NAMALWA (cell line): ENCODE results near the gene OXNAD1.

Experiments used
- DNase-seq: peaks from one replicate; pipeline ENCODE4 v3.0.0-alpha.2; 2015; ENCODE audit warnings: low spot score

Gene OXNAD1

DNA sequence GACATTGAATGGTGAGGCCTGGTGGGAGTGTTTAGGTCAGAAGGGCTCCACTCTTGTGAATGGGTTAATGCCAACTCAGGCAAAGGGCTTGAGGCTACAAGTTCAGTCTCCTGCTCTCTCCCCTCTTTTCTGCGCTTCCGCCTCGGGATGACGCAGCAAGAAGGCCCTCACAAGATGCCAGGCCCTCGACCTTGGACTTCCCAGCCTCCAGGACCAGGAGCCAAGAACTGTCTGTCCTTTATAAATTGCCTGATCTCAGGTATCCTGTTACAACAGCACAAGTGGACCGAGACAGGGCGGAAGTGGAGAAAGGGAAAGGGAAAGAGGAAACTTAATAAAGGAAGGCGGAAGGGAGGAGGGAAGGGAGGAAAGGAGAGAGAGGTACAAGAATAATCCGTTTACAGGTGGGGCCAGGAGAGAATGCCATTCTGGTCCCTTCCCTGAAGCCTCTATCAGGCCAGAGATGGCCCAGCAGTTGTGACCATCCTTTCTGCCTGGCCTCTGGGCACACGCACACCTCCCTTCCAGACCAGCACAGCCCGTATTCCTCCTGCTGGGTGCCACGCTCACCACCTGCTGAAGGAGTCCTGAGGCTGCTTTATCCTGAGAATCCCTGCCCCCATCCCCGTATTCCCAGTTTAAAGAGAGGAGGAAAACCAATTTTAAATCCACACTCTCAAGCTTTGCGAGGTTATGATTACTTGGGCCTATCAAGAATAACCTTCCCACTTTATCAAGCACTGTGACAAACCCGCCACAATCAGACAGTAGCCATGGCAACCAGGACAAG lies 64.2 kb downstream of the OXNAD1 start:
- DNase-seq = no peak

DNA sequence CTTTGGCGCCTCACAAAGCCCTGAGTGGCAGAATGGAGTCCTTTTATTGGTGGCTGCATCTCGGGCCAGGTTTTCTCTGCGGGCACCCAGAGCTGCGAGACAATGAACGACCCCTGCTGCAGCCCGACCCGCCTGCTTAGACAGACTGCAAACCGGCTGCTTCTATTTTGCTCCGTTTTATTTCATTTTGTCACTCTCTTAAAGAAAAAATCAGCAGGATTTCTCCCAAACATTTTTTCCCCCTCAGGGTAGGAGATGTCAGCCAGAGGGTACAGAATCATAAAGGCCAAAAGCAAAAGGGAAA lies 64.8 kb downstream of the OXNAD1 start:
- DNase-seq = no peak

DNA sequence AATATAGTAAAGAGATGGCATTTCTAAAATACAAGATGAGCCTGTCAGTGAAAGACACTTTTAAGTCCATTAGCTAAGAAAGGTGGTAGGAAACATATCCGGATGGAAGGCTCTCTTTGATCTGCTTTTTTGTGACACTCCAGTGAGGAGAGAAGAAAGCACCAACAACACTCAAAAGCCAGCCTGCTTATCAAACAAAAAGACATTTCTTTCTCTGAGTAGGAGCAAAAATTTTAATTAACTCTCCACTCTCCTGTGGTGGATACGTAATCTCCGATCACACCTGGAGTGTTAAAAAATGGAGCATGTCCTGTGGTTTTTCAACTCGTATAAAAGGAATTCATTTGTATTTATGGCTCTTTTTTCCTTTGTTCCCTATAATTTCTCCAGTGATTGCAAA lies 65.3 kb downstream of the OXNAD1 start:
- DNase-seq = no peak

DNA sequence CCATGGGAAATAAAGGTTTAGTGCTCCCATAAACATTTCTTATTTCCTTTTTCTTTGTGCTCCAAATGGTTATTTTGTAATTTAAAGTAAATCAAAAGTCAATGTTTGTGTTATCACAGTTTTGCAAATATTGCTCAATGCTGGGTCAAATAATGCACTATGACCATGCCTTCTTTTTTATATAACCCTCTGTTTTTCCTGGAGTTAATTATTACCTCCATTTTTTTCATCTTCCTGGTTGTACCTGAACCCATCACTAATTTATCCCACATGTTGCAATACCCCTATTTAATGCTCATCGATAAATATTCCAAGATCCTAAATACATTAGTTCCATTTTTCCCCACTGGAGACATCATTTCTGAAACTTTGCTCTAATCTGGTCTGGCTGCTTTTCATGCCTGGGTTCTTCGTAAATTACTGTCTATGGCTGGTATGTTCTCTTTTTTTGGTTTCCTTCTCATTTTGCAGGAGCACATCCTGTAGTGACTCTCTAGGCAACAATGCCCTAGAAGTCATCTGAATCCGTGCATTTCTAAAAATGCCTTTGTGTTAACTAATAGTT lies 66.4 kb downstream of the OXNAD1 start:
- DNase-seq = no peak

DNA sequence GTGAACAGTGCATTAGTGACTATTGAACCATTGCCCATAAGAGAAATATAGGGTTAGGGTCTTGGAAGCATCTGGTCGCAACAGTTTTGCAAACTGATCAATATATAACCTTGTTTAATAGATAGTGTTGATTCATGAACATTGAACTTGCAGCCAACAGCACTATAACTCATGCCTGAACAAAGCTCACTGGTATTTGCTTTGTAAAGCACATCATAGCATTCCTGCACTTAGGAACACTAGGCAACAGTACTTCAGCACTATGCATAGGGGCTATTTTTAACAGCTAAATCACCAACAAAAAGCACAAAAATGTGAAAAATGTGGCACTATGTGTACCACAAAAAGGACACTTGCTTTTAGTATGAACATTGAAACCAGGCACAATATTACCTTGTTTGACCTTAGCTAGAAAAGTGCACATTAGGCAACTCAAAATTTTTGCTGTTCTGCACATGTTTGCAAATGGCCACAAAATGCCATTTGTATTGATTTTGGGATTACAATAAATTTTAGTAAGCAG lies 68.0 kb downstream of the OXNAD1 start:
- DNase-seq = no peak

DNA sequence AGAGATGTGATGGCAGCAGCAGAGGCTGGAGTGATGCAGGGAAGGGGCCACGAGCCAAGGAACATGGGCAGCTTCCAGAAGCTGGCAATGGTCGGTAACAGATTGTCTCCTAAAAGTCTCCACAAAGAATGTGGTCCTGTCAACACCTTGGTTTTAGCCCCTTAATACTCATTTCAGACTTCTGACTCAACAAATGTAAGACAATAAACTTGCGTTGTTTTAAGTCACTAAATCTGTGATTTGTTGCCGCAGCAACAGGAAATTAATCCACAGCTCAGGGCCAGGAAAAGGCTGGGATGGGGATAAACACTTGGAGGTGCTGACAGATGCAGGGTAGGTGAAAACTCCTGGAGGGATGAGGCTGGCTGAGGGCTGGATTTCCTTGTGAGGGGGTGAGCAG lies 69.9 kb downstream of the OXNAD1 start:
- DNase-seq = no peak

DNA sequence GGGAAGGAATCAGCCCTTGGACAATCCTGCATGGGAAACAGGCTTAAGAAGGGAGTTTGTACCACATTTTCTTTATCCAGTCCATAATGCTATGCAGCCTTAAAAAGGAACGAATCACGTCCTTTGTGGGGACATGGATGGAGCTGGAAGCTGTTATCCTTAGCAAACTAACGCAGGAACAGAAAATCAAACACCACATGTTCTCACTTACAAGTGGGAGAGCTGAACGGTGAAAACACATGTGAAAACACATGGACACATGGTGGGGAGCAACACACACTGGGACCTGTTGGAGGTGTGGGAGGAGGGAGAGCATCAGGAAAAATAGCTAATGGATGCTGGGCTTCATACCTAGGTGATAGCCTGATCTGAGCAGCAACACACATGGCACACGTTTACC lies 70.3 kb downstream of the OXNAD1 start:
- DNase-seq = no peak

DNA sequence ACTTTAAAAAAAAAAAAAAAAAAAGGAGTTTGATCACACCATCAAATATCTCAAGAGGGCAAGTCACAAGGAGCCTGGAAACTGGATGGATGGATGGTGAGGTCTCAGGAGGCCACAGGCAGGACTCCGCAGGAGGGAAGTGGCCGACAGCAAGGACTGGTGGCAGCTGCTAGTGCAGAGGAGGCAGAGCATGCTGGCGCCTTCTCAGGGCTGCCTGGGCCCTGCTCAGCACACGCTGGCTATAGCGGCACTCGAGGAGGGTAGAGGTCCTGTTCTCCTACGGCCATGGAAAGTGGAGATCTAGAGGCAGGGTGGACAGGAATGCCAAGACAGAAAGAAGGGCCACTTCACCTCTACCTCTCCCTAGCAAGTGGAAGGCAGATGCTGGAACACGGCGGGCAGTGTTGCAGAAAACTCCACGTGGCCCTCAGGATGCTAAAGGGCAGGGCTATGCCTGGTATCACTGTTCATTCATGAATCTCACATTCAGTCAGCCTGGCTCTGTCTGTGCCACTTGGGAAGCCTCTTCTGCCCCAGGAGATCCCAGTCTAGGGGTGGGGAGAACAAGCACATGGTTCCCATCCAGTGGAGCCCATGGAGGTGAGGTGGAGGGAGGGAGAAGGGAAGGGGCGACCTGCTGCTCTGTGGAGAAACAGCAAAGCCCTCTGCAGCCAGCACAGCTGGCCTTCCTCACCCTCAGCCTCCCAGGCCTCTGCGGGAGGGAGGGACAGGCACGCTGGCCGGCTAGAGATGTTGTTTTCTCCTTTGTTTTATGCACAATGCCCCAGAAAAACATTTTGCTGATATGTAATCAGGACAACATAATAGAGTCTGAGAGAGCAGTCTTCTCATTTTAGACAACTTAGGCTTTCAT lies 71.0 kb downstream of the OXNAD1 start:
- DNase-seq = no peak

DNA sequence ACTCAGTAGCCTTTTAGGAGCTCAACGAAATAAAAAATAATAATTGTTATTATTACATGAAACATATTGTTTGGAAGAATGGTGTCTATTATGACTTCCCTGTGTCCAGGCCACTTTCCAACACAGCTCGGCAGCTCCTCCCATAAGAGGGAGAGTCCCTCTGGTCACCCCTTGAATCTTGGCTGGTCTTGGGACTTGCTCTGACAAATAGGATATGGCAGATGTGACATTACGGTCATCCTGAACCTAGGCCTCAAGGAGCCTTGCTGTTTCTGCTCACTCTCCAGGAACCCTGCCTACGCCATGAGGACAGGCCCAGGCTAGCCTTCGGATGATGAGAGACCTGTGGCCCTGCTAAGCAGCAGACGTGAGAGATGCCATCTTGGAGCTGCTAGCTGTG lies 71.8 kb downstream of the OXNAD1 start:
- no peak for DNase-seq

DNA sequence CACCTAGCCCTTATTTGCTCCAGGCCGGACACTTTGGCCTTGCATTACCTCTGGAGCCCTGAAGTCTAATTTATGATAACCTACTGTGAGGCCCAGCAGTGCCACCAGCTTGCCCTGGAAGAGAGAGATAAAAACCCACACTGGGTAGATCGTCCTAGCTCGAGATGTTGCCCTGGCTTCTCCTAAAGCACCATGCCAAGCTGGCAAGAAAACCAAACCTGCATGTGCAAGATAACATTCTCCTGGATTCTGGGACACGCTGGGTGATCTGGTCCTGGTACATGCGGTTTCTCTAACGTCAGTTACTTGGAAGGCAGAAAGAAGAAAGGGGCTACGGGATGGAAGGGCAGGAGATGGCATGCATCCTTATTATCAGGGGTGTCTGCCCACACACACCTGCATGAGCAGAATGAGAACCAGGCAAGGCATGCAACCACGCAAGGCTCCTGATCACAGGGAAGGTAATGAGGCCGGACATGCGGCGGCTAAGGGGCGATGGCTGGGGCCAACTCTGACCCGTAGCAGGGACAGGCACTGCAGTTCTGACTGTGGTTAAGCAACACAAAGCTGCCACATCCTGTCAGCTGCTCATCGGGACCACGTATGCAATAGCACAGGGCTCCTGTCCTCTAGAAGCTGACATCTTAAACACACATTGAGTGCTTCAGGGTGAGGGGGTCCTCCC lies 73.0 kb downstream of the OXNAD1 start:
- DNase-seq = peak; percentile 12

DNA sequence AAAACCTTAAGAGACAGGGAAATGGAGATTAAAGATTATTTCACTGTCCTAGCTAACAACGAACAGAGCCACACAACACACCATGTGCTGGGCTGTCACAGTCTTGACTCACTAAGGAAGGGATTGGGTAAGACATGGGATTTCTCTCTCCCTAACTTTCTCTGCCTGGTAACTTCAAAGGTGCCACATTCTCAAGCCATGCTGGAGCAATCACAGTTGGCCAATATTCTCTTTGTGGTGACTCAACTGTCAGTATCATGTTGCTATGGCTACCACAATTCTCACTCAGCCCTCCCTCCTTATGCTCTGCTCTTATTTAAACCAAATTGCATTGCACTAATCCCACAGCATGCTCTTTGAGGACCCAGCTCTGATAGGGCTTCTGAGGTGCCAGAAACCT lies 74.0 kb downstream of the OXNAD1 start:
- no peak for DNase-seq

DNA sequence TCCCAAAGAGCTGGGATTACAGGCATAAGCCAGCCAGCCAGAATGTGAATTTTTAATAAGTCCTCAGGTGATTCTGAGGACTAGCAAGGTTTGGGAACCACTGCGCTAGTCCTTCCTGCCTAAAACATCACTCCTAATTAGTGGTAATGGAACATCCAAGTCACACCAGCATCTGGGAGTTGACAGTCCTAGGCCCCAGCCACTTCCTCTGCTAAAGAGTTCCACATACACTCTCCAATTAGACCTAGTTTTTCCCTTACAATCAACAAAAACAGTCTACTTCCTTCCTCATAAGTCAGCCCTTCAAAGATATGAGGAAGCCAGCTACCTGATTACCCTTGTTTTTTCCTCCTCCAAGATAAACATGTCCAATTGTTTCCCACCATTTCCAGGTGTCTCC lies 78.1 kb downstream of the OXNAD1 start:
- DNase-seq = no peak

DNA sequence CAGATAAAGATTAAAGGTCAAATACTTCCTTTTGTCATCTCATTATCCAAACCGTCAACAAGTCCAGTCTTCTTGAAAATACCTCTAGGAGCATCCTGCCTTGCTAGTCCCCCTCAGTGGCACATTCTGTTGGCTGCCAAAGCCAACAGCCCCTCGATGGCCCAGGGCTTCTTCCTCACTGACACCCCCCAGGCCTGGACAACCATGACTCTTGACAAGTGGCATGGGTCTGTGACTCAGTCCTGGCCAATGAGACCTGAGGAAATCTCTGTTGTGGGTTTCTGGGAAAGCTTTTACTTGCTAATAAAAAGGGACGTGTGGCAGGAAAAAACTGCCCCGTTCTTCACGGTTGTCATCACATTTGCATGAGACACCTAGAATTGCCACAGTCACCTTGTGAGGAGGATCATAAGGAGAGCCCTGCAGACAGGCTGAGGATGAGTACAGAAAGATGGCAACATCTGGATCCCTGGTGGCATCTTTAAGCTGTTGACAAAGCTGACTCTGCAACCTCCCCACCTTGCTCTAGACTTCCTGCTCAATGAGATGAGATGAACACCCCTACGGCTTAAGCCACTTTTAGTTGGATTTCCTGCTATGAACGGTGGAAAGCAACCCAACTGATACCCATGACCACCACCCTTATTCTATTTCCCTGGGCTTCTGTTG lies 81.5 kb downstream of the OXNAD1 start:
- DNase-seq = no peak

DNA sequence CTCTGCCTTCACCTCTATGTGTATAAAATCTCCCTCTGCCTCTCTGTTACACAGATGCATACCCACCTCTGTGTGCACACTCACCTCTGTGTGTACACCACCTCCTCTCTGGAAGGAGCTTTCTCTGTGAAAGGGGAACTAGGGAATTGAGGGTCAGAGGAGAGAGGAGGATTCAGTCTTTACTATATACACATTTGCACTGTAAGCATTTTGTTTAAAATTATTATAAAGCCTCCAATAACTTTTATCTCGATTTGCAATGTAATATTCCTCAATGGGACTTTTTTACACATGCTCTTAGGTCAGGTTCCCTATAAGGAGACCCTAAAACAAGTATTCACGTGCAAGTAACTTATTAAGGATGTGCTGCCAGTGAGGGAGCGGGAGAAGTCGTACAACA lies 82.5 kb downstream of the OXNAD1 start:
- DNase-seq = no peak

DNA sequence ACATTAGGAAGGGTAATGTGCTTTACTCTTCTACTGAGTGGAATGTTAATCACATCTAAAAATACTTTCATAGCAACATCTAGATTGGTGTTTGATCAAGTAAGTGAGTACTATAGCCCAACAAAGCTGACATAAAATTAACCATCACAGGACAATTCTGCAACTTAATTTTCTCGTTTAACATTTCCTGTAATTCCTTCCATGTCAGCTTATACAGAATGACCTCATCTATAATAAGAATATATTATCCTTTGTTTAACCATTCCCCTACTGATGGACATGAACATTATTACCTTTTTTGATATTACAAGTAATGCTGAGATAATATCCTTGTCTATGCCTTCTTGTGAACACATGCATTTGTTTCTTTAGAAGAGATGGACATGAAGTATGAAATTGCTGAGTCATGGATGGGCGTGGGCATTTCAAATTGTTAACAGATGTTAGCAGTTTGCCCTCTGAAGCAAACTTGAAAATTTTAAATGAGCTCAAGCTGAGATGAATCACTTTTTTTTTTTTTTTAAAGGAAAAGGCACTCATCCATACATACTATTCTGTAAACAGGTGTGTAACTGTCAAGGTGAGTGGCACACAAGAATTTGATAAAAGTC lies 85.1 kb downstream of the OXNAD1 start:
- no peak for DNase-seq

DNA sequence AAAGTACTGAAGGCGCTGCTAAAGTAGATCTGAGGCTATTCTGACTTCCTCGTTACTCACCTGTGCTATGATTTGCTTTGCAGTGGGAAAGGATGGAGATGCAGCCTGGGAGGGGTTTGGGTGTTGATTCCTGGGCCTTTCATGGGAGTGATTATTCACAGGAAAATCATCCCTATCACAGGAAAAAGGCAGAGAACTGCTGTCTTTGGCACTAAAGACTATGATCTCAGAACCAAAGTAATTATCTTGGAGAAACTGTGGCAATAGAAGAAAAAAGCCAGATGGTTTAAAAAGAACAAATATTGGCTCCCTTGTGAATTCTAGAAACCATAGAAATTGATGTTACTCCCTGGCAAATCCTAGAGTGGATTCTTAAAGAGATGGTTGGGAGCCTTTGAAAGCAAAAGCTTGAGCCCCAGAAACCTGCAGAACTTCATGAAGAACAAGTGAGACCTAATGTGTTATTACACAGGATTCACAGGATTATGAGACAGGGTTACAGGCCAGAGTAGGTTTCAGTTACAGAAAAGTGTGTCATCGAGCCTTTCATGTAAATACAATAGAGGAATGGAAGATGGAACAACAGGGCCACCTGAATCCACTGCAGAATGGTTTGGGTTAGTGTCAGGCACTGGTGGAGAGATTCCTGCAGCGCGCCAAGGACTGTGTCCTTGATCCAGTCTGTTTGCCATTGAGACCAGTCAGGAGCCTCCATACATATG lies 85.7 kb downstream of the OXNAD1 start:
- DNase-seq = no peak

DNA sequence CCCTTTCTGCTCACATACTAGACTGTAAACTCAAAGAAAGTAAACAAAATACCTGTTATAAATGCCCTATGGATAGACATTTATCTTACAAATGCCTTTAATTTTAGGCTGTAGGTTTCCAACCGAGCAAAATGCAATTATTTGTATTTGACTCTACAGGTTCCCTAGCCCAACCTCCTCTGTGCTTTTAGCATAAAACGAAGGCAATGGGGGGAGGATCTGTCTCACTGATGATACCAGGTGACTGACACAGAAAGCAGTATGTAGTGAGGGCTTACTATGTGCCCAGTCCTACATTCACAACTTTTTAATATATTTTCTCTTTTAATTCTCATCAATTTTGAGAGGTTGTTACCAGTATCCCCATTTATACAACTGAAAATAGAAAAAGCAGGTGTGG lies 87.4 kb downstream of the OXNAD1 start:
- no peak for DNase-seq

DNA sequence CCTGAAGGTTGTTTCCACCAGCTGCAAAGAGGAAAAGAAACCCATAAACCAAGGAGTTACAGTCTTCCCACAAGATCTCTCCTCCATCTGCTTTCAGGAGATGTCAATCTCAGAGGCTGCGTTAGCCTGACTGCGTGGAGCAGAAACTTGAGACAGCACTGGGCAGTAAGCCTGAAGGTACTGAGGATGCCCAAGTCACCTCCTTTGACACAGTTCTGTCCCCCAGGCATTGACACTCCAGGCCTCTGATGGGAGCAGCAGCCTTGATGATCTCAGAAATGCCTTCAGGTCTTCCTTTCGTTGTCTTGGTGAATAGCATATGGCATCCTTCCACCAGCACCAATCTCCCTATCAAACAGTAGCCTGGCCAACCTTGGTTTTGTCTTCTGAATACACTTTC lies 89.3 kb downstream of the OXNAD1 start:
- no peak for DNase-seq
